ENCODE data around the gene PDE6G. TPM values are rescaled to one million over a fixed set of nuclear protein-coding genes. Genes with fewer than 3 reads are reported as not detected.

The PDE6G gene
- total and polyA plus RNA-seq, 2 of the 4 experiments (the other 2 are of a cell fraction): 2.7 TPM; not detected in 1

DNA sequence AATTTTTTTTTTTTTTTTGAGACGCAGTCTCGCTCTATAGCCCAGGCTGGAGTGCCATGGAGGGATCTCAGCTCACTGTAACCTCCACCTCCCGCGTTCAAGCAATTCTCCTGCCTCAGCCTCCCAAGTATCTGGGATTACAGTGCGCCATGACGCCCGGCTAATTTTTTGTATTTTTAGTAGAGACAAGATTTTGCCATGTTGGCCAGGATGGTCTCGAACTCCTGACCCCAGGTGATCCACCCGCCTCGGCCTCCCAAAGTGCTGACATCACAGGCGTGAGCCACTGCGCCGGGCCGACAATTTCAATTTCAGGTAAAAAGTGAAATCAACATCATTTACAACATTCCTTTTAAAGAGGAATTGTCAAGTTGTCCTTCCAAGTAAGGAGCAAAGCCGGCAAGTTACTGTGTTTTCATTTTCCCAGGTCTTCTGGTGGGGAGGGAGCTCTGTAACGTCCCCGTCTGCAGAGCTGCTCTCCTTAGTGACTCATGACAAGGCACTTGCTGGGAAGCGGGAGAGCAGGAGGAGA lies 20.3 kb downstream of the PDE6G start (continued):
- TF ChIP-seq, protein P1, sequence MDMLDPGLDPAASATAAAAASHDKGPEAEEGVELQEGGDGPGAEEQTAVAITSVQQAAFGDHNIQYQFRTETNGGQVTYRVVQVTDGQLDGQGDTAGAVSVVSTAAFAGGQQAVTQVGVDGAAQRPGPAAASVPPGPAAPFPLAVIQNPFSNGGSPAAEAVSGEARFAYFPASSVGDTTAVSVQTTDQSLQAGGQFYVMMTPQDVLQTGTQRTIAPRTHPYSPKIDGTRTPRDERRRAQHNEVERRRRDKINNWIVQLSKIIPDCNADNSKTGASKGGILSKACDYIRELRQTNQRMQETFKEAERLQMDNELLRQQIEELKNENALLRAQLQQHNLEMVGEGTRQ (IDR thresholded peaks at IDR 0.05; ENCODE audit: low read depth, low read length): no peak

DNA sequence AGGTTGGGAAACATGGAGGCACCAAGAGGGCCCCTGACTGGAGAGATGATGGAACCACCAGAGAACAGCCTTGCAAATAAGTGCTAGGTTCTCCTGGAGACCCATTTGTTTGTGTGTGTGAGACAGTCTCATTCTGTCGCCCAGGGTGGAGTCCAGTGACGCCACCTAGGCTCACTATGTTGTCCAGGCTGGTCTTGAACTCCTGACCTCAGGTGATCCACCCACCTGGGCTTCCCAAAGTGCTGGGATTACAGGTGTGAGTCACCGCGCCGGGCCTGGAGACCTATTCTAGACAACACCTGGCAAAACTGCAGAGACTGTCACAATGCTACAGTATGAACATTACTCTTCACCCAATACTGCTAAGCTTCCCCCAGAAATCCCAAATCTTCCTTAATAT lies 20.9 kb downstream of the PDE6G start:
- in situ Hi-C loops (cut with MboI; ENCODE audit: low sequenced_read_pairs) (no loop called here), intact Hi-C loops (cut with micrococcal nuclease) (no loop called here), dilution Hi-C loops (cut with HindIII; ENCODE audit: low sequenced_read_pairs, unreplicated experiment) (no loop called here)
- Histone ChIP-seq H2AK5ac (ENCODE audit: low read depth, low read length) (no peak overlapping the region), H3K23ac (ENCODE audit: low read depth, low read length) (peak overlapping the region; percentile 15; the same call in 1 of the 2 replicates), H3K27ac (ENCODE audit: insufficient read depth, low read length) (no peak overlapping the region), H3K4me2 (ENCODE audit: low read depth, low read length) (peak overlapping the region; percentile 88), H4K91ac (ENCODE audit: insufficient read depth, low read depth, low read length) (no peak overlapping the region), H3K14ac (replicated peaks; ENCODE audit: low read depth, low read length) (no peak overlapping the region), H3K18ac (ENCODE audit: low read depth, low read length) (no peak overlapping the region), H3K4ac (ENCODE audit: low read depth, low read length) (no peak overlapping the region), H3K56ac (ENCODE audit: extremely low read depth, insufficient read depth, low read length) (no peak overlapping the region), H4K20me1 (ENCODE audit: insufficient read depth, low read length) (peaks cover 54% of the 10 kb centered on the region), H4K5ac (ENCODE audit: low read depth, low read length) (no peak overlapping the region), H2BK120ac (ENCODE audit: low read depth, low read length) (no peak overlapping the region), H3K9me1 (ENCODE audit: insufficient read depth, low read length) (peaks cover 13% of the 10 kb centered on the region), H3K4me1 (ENCODE audit: control insufficient read depth, insufficient read depth, low read length) (peaks cover 6% of the 10 kb centered on the region), H2AK9ac (replicated peaks; ENCODE audit: low read depth, low read length, poor library complexity) (no peak overlapping the region), H2AFZ (replicated peaks; ENCODE audit: low read length, poor library complexity) (no peak overlapping the region), H3K36me3 (ENCODE audit: control insufficient read depth, insufficient read depth, low read length) (peaks cover 4% of the 10 kb centered on the region; the same call in 1 of the 2 replicates), H4K8ac (ENCODE audit: low read depth in 2 of 2, low read length in 2 of 2) (no peak overlapping the region), H3K9me3 (ENCODE audit: control insufficient read depth, insufficient read depth, low read length) (no peaks in the 10 kb centered on the region), H2BK15ac (ENCODE audit: low read depth, low read length) (no peak overlapping the region), H3K27me3 (ENCODE audit: control insufficient read depth, insufficient read depth, low read length) (no peaks in the 10 kb centered on the region), H3K9ac (ENCODE audit: low read depth, low read length) (0 out of 2 replicates have a peak overlapping the region, but pooled peaks have one; percentile 75), H2BK20ac (ENCODE audit: low read depth, low read length) (no peak overlapping the region), H2BK5ac (ENCODE audit: low read depth, low read length, poor library complexity, severe bottlenecking) (no peak overlapping the region), H3K79me1 (ENCODE audit: low read depth in 1 of 2, low read length in 2 of 2) (peaks cover 3 to 32% of the 10 kb centered on the region in 2 experiments; a peak in 3 of 4 replicates), H3K4me3 (ENCODE audit: insufficient read depth, low read depth, low read length) (peak overlapping the region; percentile 57; the same call in 1 of the 2 replicates)
- WGBS, 2 experiments (ENCODE audit: extremely low coverage in 2 of 2, insufficient read length in 1 of 2): 90% methylated on average over 2 of the region's 5 CpGs; no CpG with 5 or more reads in 1 of the 2 experiments
- no peak for ATAC-seq (ENCODE audit: low read depth)
- POLR2A ChIA-PET (ENCODE audit: unreplicated experiment): no interaction called here
- CTCF ChIA-PET: no interaction called here
- TSS peak; percentile 67 for BruUV-seq (replicated peaks)
- no peak for DNase-seq
- TF ChIP-seq RCOR1 (IDR thresholded peaks at IDR 0.05; ENCODE audit: insufficient replicate concordance, low read length) (no peak), NFE2L2 (IDR thresholded peaks at IDR 0.05; ENCODE audit: low read depth, low read length) (no peak), MXI1 (IDR thresholded peaks at IDR 0.05; ENCODE audit: borderline replicate concordance, low read depth, low read length) (no peak), SMC3 (IDR thresholded peaks at IDR 0.05; ENCODE audit: low read depth, low read length) (no peak), CEBPB (IDR thresholded peaks at IDR 0.05; ENCODE audit: low read depth, low read length) (no peak), RAD21 (IDR thresholded peaks at IDR 0.05; ENCODE audit: low read length) (no peak), POLR2A (IDR thresholded peaks at IDR 0.05; ENCODE audit: low read depth, low read length) (no peak), MAFK (IDR thresholded peaks at IDR 0.05; ENCODE audit: low read depth, low read length) (no peak), BHLHE40 (IDR thresholded peaks at IDR 0.05; ENCODE audit: low read depth, low read length) (no peak), MAZ (IDR thresholded peaks at IDR 0.05; ENCODE audit: borderline replicate concordance, low read depth, low read length) (no peak), FOS (IDR thresholded peaks at IDR 0.05; ENCODE audit: low read depth, low read length) (no peak), RFX5 (IDR thresholded peaks at IDR 0.05; ENCODE audit: low read depth, low read length) (no peak)
- TF ChIP-seq, protein P2, sequence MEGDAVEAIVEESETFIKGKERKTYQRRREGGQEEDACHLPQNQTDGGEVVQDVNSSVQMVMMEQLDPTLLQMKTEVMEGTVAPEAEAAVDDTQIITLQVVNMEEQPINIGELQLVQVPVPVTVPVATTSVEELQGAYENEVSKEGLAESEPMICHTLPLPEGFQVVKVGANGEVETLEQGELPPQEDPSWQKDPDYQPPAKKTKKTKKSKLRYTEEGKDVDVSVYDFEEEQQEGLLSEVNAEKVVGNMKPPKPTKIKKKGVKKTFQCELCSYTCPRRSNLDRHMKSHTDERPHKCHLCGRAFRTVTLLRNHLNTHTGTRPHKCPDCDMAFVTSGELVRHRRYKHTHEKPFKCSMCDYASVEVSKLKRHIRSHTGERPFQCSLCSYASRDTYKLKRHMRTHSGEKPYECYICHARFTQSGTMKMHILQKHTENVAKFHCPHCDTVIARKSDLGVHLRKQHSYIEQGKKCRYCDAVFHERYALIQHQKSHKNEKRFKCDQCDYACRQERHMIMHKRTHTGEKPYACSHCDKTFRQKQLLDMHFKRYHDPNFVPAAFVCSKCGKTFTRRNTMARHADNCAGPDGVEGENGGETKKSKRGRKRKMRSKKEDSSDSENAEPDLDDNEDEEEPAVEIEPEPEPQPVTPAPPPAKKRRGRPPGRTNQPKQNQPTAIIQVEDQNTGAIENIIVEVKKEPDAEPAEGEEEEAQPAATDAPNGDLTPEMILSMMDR (conservative IDR thresholded peaks at IDR 0.05; ENCODE audit: low read depth, low read length): no peak
- TF ChIP-seq, protein P1 (IDR thresholded peaks at IDR 0.05; ENCODE audit: low read depth, low read length): no peak
